Measurements from ENCODE around the gene ENOX2.

ENOX2 gene

DNA sequence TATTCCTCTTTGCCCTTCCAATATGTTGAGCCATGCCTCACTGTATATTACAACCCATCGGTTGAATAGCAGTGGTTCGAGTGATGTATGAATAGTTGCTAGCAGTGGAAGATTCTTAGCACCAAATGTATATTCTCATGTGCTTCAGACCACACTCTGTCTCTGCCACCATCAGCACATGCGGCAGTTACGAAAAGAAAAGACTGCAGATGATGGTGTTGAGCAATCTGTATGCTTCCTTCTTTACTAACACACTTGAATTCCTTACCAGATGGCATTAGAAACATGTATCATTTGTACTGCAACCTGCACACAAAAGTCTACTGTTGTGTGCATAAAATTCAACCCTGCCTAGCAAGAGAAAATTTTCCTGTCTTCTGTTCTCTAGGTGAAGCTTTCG lies 214.6 kb downstream of the ENOX2 start:
- no peak for DNase-seq

DNA sequence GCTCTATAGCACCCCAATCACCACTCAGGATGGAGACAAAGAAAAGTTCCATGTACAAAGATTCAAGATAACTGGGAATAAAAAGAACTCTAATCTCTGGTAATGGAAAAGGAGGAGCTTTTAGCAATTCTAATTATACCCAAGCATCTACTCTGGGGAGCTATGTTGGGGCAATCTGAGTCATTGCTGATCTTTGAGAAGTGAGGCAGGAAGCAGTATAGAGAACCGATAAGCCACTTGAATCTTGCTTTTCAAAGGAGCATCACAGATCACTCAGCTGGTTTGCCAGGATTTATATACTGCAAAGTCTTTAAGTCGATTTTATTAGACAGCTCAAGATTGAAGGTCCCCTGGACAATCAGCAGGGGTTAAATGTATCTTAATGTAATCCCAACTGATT lies 220.0 kb downstream of the ENOX2 start:
- no peak for DNase-seq

DNA sequence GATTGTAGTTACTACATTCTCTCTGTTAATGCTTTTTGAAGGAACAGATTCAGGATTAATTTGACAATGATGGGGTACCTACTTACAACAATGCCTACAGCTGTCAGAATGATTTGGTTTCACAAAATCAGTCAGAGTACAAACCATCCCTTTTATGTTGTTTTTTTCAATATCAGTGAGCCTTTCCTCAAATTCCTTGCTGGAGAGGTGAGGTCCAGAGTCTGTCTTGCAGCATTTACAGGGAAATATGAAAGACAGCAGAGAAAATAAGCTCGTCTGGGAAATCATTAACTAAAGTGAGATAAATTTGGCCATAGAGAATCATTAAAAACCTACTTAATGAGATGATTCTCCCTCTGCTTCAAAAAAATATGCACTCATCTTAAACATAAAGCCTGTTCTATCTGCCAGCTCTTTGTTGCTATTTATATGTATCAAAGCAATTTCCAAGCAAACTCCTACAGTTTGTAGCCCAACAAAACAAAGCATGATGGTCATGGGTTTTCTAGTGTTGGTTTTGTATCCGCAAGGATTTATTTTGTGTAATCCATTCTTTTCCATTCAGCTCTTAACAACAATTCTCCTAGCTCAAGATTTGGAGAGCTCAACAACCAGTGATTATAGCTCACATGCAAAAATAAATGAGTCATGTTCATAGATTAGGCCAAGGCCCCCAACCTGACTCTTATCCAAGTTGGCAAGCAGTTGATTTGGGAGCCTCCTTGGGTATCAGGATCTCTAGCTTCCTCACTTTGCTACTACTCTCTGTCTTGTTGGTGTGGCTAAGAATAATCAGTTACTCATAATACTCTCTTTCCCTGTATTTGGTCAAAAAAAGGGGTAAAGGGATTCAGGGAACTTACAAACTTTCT lies 222.6 kb downstream of the ENOX2 start:
- no peak for DNase-seq

DNA sequence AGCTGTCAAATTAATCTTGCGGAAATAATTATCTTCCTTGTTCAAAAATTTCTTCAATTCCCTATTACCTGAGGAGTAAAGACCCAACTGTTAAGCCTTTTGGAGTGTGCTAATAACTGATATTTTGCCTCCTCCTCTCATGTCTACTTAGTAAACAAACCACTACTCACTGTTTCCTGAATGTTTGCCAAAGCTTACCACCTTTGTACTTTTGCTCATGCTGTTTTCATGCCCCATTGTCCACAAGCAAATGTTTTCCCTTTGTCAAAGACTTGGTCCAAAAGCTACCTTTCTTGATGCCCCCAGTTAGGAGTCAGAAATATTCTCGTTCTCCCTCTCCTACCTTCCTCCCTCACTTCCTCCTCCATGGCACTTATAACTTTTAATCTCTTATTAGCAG lies 226.1 kb downstream of the ENOX2 start:
- DNase-seq, result no peak

DNA sequence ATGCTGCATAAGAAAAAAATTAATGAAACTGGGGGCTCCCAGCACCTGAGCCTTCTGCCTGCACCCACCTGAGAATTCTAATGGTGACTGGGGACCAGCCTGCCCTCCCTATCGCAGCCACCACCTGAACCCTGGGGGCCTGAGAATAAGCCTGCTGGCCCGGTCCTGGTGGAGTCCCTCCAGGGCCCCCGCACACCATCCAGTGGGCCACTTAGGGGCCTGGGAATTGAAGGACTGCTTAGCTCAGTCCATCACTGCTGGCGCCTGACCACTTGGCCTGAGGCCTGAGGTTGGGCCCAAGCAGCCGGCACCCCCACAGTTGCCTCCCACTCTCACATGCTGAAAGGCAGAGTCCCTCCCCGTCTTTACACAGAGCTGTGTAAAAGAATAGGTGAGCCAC lies 230.8 kb downstream of the ENOX2 start:
- DNase-seq, result no peak

DNA sequence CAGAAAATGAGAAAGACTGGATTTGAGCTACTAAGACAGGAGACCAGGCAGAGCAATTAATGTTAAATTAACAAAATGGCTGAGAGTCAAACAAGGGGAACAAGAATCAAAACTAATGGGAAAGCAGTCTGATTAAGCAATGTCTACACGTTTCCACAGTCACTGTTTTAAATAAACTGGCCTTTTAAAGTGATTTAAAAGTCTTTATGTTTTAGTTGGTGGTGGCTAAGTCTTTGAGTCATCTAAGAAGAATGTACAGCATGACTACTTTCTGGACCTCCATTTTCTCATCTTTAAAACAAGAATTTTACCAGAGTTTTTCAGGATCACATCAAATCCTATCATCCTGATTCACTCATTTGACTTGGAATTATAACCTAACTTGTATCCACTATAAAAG lies 233.8 kb downstream of the ENOX2 start:
- DNase-seq, result no peak

DNA sequence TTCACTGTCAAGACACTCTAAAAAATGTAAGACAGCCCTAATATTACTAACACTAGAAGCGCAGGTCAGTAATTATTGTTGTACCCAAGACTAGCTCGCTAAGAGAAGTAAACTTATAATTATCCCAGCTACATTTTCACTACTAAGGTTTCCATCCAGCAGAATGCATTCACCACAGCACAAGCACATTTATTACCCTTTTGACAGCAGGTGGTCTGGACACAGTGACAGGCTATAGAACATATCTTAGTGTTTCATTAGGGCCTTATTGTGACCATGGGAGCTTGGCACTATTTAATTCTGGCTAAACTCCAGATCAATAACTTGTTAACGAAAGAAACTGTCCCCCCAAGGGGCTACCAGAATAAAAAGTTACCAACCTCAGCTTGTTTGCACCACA lies 237.7 kb downstream of the ENOX2 start:
- DNase-seq, result no peak

DNA sequence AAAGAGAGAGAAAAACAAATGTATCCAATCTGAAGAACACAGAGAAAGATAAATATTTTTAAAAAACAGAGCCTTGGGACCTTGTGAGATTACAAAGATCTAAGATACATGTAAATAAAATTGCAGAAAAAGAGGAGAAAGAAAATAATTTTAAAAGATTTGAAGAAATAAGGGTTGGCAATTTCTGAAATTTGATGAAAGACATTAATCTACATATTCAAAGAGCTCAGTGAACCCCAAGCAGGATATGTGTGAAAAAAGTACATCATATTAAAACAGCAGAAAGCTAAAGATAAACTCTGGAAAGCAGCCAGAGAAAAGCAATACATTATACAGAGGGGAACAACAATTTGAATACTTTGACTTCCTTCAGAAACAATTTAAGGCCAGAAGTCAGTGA lies 244.7 kb downstream of the ENOX2 start:
- DNase-seq, result no peak

DNA sequence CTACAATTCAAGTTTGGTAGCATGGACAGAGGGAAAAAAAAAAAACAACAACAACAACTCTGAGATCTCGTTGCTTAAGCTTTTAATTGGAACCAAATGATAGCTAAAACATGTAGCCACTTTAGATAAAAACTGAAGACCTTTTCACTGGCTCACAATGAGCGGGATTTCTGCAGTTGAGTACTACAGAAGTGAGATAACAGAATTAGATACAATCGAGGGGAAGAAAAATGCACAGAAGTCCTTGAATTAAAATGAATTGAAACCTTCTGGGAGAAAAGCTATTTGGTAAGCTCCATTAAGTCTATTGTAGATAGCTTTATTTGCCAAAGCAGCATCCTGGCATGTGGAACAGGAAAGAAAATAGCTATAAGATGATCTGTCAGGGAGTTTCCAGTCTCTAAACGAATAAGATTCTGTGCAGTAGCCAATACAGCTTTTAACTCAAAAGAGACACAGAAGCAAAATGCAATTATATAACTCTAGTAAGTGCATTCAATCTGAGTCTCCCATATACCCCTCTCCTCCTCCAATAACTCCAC lies 248.5 kb downstream of the ENOX2 start:
- no peak for DNase-seq

DNA sequence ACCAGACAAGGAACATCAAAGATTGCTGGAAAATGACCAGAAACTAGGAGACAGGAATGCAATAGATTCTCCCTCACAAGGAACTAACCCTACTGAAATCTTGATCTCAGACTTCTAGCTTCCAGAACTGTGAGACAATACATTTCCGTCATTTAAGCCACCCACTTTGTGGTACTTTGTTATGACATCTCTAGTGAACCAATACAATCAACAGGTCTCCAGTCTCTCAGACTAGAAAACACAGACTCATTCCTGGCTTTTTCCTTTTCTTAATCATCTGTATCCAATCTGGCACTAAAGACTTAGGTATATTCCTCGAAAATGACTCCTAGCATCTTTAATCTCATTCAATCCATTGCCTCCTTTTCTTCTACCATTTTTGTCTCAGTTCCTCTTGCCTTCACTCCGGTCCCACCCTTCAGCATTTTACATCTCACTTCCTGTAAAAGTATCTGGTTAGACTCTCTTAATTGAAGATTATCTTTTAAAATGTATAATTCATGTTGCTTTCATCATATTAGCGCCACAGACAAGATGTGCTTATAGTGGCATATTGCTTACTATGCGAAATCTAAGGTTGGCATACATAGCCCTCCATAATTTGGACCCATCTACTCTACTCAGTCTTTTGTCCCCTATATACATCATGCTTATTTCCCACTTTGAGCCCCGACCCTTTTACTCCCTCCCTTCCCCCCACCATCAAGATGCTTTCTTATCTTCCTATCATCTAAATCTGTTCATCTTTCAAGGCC lies 250.0 kb downstream of the ENOX2 start:
- DNase-seq, result no peak

DNA sequence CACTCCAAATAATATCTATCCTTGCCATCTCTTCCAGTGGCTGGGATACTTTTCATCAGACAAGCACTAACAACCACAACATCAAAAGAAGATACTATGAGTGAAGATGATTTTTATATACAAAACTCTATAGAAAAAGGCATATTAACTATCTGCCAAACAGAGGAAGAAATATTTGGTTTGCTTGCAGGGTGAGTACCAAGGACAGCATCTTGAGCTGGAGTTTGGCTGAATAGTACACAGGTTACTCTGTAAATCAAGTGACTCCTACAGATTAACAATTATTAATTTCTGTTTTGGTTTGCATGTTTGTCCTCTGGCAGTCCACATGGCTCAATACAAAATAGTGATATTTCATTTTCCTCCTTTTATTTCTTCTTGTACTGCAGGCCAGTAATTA lies 253.3 kb downstream of the ENOX2 start:
- no peak for DNase-seq

DNA sequence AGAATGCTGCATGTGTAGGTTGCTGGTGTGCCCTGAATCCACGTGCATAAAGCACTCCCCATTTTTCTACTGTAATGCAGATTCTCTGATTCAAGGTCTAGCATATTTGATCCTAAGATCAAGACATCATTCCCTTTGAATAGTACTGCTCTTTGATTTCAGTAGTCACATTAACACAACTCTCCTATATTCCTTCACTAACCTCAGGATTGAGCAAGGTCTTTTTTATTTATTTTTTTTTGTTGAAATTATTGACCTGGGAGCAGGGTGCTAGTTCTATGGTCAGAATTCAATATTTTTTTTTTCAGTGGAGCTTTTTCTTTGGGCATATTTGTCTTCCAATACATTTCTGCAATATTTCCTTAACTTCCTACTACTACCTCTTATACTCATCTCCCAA lies 255.5 kb downstream of the ENOX2 start:
- DNase-seq, result no peak

DNA sequence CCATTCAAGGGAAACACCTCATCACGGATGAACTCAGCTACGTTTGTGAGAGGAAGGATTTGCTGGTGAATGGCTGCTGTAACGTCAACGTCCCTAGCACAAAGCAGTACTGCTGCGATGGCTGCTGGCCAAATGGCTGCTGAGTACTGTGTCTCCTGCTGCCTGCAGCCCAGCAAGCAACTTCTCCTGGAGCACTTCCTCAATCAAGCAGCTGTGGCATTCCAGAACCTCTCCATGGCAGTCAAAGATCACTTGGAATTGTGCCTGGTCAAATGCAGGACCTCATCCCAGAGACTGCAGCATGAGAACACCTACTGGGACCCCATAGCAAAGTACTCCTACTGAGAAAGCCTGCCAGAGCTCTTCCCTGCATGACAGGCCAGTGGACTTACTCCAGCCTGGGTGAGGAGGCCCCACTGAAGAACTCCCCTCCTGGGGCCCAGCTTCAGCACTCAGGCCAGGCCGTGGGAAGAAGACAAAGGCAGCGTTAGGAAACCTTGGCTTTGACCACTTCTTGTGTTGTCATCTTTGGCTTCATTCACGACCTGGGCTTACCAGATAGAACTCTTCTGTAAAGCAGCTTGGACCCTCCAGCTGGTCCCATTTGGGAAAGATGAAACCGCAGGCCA lies 256.9 kb downstream of the ENOX2 start:
- DNase-seq, result no peak

DNA sequence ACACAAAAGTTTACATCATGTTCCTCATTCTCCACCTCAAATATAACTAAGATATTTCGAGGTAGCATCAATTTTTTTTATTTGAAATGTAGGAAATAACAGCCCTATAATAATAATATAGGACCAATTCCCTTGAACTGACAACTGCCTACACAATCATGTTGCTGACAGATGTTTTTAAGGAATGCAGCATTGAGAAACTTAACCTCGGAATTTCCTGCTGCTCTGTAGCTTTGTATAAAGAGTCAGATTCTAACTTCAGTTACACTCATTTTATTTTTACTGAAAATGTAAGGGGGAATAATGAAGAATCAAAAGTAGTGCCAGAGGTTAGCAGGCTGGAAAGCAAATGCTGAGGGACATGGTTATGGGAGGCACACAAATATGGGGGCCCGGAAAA lies 265.4 kb downstream of the ENOX2 start:
- DNase-seq, result no peak

DNA sequence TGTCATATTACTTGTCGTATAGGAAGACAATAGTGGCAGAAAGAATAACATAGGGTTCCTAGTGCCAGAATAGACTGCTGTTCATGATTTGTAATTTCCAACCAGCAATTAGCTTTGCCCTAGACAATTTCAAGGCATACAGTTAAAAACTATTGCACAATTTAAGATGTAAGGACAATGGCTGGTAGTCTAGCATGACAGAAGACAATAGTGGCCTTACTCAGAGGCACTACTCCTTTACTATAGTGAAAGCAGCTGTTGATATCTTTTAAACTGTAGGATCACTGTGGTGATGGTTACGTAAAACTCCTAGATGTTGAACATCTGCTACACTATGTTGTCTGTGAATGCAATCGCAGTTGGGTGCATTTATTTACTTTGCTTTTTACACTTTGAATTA lies 266.7 kb downstream of the ENOX2 start:
- DNase-seq, result no peak

DNA sequence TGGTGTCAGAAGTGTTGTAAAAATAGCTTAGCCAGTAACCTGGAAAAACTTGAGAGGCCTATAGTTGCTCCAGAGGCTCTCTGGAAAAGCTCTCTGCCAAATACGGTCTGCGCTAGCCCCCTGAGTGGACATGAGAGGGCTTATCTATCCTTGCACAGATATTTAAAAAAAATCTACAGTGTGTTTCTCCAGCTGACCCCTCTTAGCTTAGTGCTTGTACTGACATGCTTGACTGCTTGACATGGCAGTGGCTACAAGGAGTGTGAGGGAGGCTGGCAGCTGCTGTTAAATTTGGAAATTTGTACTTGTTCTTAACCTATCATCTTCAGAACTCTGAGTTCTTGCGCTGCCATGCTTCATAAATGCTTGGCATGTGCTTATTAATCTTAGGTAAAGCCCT lies 272.0 kb downstream of the ENOX2 start:
- DNase-seq, result no peak

DNA sequence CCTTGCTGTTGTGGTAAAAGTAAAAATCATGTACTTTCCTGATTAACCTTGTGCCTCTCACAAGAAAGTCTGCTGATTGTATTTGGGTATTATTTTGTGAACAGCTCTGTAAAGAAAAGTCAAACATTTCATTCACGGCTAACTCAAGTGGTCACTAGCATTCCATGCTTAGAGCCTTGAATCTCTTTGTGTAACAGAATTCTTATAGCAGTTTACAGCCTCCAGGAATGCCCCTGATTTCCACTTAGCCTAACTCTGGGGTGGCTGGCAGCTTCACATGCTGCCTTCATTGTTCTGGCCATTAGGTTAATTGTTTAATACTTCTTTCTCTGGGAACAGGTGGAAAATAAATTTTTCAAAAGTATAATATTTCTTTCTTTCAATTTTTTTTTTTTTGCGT lies 274.5 kb downstream of the ENOX2 start:
- no peak for DNase-seq

DNA sequence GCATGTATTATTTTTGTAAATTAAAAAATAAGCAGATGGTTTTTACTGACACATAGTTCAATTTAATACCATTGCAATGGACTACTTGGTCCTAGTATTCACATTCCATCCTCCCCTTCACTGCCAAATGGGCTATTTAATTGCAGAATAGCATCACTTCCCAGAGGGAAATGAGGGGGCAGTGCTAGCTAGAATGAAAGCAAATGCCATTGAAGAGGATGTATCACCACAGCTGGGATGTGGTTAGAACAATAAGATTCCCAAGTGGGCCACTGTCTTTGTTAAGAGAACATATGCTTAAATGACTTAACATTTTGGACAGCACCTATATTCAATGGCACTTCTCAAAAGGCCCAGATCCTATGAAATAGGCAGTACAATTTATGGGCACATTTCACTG lies 276.5 kb downstream of the ENOX2 start:
- DNase-seq, result no peak

DNA sequence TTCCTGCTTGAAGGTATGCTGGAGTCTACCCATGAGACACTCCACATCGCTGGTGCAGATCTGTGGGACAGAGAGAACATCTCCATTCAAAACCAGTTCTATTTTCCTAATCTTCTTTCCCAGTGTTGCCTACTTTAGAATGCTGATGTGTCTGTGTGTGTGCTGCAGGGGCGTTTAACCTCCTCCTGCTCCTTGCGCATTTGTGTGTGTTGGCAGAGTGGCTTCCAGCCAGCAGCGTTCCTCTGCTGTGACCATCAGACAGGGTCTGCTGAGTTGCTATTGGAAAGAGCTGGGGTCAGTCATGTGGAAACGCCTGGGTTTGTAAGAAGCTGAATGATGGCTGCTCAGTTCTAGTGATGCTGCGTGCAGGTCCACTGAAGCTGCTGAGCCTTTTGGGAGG lies 277.6 kb downstream of the ENOX2 start:
- DNase-seq, result no peak

DNA sequence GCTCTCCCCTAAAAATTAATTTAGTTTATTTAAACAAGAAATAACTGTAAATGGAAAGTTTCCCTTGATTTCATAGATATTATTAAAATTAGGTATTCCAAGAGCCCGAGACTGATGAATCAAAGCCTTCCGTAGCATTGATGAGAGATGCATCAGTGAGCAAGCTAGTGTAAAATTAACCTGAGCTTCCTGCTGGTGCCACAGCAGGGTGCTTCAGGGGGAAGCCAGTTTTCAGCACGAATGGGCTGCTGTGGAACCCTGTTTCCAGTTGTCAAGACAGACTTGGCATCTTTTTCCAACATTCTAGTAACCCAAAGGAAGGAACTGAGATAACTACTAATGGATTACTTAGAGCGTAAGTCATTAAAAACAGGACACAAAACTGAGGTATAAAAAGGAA lies 279.5 kb downstream of the ENOX2 start:
- DNase-seq, result no peak

DNA sequence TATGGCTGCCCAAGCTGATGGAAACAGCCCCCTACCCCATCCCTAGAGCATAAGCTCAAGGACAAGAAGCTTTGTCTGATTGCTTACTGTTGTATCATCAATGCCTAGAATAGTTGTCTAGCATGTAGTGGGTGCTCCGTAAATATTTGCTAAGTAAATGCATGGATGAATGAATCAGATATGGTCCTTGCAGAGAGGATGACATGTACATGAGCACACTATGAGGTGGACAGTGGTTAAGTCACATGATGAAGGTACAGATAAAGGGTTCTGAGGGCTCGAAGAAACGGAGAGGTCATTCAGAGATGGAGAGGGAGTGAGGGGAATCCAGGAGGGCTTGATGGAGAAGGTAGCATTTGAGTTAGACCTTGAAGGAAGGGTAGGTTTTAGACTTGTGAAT lies 287.1 kb downstream of the ENOX2 start:
- no peak for DNase-seq

DNA sequence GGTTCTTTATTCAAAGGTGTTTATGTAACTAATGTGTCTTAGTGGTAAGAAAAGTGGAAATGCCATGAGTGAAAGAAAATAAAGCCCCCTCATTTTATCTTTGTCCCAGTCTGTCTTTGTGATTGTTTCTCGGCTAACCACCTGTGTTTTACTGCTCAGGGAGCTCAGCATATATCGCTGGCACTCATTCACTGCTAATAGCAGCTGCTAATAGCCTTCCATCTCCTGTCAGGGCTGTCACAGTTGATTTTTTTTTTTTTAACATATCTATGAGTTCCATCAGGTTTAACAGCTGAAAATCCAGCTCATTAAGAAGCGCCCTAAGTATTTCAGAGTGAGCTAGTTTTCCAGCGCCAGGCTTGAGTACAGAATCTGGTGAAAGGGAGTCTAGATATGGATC lies 295.6 kb downstream of the ENOX2 start:
- DNase-seq, result no peak

DNA sequence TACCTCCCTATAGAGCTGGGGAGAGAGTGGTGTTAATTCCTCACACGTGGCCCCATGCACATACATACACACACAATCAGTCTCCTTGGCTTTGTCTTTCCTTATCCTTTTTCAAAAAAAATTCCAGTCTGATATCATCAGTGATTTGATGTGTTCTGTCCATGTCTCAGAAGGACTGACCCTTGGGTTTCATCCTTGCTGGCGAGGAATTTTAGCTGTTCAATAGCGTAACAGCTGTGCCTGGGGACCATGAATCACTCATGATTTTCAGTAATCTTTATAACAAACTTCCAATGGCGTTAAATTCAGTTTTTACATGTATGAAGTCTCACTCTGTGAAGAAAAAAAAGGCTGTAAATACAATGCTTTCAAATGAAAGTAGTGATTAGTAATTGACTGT lies 296.6 kb downstream of the ENOX2 start:
- no peak for DNase-seq

DNA sequence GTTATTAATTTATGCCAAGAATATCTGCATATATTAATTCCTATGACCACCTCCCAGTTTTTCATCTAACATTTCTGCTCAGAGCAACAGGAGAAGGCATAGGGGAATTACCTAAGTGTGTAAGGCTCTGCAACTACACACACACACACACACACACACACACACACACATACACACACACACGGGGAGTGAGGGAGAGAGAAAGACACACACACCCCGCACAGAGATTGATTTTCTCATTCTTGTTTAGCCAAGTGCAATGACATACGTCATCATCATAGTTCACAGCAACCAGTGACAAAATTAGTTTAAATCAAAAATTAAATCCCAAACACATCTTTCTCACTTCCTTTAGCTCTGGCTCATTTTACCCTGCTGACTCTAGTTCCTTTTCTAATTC lies 298.1 kb downstream of the ENOX2 start:
- no peak for DNase-seq

All from activated CD8-positive, alpha-beta memory T cell treated with anti-CD3 and anti-CD28 coated beads, Interleukin-2, amount 50 U/mL, for 48 hours (primary cell).